ENCODE results near the gene BHLHE23.
"Not testable (repeated sequence)": the region's sequence is repeated elsewhere in the genome, so short reads cannot be mapped to it uniquely, and the experiment has no call there.

Gene BHLHE23

DNA sequence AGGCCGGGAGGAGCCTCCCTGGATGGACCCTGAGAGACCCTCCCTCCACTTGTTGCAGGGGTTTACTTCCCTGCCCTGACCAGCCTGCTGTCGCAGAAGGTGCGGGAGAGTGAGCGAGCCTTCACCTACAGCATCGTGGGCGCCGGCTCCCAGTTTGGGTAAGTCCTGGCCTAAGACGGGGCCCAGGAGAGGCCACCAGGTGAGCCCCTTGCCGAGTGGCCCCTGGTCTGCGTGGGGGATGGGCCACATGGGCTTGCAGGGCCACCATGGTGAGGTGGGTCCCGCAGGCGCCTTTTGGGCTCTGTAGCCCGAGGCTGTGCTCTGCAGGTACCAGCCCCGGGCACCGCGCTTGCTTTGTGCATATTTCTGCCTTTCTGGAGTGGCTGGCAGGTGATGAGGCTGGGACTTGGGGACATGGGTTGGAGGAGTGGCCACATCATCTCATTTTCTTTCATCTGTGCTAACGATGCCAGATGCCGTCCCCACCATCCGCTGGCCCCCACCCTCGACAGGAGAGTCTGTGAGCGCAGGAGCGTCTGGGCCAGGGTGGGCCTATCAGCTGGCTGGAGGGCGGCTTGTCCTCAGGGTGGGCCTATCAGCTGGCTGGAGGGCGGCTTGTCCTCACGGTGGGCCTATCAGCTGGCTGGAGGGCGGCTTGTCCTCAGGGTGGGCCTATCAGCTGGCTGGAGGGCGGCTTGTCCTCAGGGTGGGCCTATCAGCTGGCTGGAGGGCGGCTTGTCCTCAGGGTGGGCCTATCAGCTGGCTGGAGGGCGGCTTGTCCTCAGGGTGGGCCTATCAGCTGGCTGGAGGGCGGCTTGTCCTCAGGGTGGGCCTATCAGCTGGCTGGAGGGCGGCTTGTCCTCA, 46.1 kb downstream of the BHLHE23 start:
- DNase-seq (ENCODE audit: low spot score): not testable (repeated sequence)

DNA sequence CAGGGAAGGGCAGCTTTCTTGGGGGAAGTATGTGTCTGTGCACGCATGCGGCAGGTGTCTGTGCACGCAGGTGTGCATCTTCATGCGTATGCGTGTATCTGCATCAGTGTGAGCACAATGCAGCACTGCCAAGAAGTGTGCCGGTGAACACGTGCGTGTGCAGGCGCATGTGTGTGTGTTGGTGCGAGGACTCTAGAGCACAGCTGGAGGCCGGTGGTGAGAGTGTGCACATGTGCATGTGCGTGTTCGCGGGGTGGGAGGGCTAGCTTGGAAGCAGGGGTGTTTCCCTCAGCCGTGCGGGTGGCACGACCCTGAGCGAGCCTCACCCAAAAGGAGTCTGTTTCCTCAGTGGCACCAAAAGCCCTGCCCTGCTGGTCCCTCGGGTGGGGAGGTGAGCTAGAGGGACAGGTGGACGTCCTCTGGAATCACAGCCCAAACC, 46.7 kb downstream of the BHLHE23 start:
- no peak for DNase-seq (ENCODE audit: low spot score)

DNA sequence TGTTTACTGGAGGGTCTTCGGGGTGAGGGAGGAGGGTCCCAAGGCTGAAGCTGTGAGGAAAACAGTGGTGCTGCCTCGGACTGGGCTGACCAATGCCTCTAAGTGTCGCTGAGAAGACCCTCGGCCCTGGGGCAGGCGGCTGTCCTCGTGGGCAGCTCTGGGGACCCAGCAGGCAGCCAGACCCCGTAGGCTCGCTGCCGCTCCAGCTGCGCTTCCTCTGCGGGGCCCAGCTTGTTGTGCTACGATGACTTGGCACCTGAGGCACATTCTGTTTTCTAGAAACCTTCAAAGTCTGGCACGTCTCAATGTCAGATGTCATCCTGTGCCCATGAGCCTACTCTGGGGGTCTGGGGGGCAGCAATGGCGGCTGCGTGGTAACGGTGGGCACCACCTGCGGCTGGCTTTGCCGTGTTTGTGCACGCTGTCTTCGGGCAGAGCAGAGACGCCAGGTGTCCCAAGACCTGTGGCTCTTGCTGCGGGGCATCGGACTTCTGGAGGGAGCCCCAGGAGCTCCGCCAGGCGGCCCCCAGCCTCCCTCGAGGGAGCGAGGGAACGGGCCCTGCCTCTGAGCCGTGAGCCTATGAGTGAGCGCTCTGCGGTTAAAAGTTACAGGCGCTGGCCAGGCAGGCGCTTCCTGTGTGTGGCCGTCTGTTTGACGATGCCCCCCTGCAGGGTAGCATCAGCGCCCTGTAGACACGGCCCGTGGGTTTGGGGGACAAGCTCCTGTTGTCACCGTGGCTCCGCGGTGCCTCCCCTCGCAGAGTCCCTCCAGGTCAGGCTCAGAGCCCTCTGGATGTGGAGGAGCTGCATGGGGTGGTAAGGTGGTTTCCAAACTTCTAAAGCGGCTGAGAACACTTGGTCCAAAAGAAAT, 47.4 kb downstream of the BHLHE23 start:
- DNase-seq (ENCODE audit: low spot score): no peak

DNA sequence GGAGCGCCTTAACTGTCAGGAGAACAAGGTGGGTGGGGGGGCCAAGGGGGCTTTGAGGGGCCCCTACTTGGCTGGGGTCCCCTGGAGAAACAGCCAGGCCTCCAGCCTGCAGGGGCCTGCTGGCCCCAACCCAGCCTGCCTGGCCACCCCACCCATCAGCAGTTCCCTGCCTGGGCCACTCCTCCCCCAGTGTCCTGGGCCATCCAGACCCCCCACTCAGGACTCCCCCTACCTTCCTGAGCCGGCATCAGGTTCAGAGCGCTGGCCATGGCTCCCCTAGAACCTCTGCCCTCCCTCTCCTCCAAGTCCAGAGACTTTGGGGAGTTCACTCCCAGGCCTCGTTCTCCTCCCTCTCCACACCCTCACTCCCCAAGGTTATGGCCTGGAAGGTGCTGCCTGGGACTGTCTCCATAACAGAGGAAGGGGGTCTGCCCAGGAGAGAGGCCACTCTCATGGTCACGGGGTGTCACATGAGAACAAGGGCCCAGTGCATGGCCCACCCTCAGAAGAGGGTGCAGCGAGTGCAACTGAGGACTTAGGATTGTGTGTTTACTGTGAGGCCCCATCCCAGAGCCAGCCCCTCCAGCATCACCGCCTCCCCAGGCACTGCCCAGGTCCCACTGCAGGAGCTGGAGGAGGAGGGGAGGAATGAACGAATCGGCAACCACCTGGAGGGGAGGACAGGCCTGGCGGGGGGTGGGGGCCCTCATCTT, 48.2 kb downstream of the BHLHE23 start:
- no peak for DNase-seq (ENCODE audit: low spot score)

DNA sequence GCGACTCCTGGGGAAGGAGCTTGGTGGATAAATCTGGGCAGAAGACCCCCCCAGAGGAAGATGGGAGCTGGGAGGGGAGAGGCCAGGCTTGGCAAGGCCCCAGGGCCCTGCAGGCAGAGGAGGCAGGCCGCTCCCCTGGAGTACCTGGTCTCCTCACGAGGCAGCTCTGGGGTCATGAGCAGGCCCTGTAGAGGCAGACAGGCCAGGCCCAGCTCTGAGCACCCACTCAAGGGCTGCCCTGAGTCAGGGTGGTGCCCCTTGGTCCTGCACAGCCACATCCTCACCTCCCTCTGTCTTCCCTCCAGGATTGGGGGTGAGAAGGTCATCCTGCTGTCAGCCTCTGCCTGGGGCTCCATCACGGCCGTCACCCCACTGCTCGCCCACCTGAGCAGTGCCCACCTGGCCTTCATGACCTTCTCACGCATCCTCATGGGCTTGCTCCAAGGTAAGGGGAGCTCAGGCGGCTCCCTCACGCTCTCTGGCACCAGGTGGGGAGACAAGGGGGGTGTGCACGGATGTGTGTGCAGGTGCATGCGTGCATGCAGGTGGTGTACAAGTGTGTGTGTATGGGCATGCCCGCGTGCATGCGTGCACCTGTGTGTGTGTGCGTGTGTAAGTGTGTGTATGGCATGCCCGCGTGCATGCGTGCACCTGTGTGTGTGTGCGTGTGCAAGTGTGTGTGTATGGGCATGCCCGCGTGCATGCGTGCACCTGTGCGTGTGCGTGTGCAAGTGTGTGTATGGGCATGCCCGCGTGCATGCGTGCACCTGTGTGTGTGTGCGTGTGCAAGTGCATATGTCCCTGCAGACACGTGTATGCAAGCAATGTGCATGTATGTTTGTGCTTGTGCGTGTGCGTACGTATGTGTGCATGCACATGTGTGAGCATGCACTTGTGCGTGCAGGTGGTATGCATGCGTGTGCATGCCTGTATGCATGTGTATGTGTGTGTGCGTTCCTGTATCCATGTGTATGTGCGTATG, 49.3 kb downstream of the BHLHE23 start:
- DNase-seq (ENCODE audit: low spot score): no peak

DNA sequence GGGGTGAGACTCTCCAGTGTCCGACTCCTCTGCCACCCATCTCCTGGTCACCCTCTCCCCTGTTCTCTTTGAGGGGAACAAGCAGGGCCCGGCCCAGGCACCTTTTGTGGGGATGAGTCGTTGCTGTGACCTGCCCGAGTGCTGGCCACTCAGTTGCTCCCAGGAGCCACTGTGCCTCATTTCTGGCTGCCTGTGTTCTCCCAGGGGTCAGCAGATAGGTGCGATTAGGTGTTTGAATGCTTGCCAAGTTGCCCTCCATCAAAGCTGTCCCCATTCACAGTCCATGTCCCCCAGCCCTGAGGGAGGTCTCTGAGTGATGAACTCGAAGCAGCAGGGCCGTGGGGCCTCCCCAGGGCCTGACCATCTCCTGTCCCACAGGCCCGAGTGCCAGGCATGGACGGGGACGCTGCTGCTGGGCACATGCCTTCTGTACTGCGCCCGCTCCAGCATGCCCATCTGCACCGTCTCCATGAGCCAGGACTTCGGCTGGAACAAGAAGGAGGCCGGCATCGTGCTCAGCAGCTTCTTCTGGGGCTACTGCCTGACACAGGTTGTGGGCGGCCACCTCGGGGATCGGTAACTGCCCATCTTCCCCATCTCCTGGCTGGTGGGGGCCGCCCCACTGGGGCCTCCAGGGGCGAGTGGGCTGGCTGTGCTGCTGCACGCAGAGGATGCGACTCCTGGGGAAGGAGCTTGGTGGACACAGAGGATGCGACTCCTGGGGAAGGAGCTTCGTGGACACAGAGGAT, 50.2 kb downstream of the BHLHE23 start:
- no peak for DNase-seq (ENCODE audit: low spot score)

Measured in COLO829 (cell line).